ENCODE results near the gene SORBS1.
A peak's percentile ranks its signal among the peaks of the same experiment; 100 is the strongest.

Gene SORBS1

DNA sequence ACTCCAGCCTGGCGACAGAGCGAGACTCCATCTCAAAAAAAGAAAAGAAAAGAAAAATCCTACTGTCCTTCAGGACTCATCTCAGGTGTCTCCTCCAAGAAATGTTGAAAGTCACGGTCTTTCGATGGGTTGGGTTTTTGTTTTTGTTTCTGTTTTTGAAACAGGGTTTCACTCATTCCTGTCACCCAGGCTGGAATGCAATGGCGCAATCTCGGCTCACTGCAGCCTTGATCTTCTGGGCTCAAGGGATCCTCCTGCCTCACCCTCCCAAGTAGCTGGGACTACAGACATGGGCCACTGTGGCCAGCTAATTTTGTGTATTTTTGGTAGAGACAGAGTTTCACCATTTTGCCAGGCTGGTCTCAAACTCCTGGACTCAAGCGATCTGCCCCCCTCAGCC, 3.1 kb upstream of the SORBS1 start:
- DNase-seq, result no peak

DNA sequence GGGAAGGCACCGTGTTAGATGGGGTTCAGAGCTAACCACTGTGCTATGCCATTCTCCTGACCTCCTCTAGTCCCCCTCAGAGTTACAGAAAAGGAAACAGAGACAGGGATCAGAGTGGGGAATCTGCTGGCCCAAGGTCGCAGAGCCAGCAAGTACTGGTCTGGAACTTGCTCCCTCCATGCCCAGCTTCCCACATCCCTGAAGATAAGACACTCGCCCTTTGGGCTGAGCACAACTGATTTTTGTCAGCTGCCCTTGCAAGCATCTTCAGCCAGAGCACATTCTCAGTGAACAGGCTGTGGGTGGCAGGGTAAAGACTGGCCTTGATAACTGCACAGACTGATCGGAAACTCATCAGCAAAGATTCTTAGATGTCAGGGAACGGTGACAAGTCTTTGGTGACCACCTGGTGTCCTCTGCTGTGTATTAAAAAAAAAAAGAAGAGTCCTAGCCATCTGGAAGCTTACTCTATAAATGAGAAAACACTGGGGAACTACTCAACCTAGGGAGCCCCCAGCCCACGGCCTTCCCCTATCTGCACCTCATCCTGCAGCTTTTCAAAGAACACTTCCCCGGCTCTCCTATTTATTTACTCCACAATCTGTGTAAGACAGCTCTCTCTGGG, 1.3 kb upstream of the SORBS1 start:
- DNase-seq, result no peak

- no peak for DNase-seq
Observed at GRCh38 chr10:95561864-95562177, 650 bp upstream of the SORBS1 start.

GRCh38 chr10:95560278-95561176, 644 bp downstream of the SORBS1 start:
- DNase-seq, result peak; percentile 7

DNA sequence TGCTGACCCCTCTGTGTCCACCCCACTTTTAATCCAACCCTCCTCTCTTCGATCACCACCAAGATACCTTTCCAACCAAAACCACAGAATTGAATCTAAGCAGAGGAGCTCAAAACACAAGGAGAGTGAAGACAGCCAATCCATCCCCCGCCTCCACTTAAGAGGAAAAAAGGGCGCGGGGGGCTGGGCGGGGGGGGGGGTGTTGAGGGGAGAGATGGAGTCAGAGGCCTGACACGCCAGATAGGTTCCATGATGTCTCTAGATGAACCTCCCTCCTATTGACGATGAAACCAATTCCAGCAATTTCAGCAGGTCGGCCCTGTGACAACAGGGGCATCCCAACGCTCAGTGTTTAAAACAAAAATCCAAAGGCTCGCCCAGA, 1.3 kb downstream of the SORBS1 start:
- DNase-seq, result no peak

DNA sequence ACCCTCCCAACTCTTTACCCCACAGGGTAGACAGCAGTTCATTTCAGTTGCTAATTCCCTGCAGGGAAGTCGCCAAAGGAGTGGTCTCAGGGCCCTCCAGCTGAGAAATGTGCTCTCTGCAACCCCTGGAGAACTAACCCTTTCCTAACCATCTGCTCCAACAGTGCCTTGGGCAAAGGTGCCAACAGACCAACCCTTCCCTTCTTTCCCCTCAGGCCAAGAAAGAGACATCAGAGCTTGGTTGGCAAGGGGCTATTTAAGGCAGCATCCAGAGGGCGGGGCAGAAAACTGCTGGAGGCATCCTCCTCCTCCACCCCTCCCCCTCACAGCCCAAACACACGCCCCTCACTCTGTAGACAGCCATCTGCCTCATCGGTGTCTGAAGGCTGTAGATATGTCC, 1.7 kb downstream of the SORBS1 start:
- no peak for DNase-seq

- no peak for DNase-seq
Observed at GRCh38 chr10:95558593-95559320, 2.4 kb downstream of the SORBS1 start.

- no peak for DNase-seq
Observed at GRCh38 chr10:95556994-95557767, 4.0 kb downstream of the SORBS1 start.

DNA sequence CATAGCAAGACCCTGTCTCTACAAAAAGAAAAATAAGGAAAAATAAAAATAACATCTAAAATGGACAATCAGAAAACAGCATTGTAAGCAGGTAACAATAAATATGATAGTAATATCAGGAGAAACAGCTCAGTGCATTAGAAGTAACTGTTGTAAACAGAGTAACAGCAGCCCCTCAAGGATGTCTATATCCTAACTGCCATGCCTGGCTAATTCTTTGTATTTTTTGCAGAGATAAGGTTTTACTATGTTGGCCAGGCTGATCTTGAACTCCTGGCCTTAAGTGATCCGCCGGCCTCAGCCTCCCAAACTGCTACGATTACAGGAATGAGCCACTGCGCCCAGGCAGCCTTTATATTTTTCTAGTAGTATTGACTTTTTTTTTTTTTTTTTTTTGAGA, 7.5 kb downstream of the SORBS1 start:
- no peak for DNase-seq

GRCh38 chr10:95552679-95553342, 8.4 kb downstream of the SORBS1 start:
- no peak for DNase-seq

DNA sequence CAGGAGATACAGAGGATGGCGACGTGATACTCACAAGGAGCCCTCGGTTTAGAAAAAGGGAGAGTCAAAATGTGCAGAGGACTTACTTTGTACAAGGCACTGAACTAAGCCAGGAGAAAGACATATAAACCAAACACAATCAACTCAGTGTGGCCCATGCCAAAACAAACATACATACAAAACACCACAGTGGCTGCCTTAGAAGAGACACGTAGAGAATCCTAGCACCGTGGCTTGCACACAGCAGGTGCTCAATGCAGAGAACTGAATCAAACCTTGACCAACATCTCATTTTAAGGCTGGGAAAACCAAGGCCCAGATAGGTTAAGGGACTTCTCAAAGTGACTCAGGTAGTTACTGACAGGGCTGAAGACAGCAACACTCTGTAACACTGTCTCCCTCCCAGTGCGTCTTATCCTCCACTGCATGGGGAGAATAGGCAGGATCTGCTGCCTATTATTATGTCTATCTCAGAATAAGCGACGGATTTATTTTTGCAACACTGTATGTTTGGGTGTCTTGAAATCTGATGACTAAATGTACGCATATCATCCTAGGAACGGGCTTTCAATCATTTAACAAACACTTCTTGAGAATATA, 11.0 kb downstream of the SORBS1 start:
- DNase-seq, result no peak

GRCh38 chr10:95547791-95548435, 13.3 kb downstream of the SORBS1 start:
- no peak for DNase-seq

DNA sequence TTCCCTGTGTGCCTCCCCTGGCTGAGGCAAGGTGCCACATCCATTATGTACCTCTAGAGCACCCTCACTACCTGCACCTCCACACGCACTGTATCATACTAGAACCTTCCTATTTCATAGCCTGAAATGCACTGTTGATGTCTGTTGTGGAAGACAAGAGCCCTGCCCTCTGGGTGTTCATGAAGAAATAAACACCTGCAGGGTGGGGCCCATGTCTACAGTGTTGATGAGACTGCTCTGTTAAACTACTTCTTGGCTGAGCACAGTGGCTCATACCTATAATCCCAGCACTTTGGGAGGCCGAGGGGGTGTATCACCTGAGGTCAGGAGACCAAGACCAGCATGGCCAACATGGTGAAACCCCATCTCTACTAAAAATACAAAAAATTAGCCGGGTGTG, 14.0 kb downstream of the SORBS1 start:
- no peak for DNase-seq

DNA sequence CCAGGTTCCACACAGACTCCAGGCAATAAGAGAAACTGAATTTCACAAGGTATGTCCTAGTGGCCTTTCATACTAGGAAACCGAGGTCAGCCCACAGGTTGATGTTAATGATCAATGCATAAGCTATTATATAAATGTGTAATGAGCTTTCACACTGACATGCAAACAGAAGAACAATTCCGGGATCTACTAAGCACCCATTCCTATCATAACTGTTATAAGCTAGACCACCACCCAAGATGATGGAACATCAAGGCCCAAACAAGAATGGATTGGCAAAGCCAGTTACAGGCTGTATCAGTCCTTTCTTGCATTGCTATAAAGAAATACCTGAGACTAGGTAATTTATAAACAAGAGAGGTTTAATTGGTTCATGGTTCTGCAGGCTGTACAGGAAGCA, 15.2 kb downstream of the SORBS1 start:
- DNase-seq, result no peak

GRCh38 chr10:95544783-95545500, 16.2 kb downstream of the SORBS1 start:
- DNase-seq, result no peak

DNA sequence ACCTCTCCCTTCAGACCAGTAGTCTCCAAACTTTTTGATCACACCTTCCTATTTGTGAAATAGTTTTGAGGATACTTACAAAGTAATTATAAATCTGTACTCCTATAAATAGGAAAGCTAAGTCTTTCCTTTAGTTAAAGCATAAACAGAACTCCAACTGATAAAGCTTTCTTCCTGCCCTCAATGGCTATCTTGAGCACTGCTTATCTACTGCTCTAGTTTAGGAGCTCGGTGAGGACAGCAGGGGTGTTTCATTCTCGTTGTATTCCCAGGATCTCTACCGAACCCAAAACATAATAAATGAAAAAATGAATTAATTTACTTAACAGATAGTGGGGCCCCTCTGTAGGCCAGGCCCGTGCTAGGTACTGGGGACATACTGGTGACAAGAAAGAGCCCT, 17.7 kb downstream of the SORBS1 start:
- DNase-seq, result no peak

DNA sequence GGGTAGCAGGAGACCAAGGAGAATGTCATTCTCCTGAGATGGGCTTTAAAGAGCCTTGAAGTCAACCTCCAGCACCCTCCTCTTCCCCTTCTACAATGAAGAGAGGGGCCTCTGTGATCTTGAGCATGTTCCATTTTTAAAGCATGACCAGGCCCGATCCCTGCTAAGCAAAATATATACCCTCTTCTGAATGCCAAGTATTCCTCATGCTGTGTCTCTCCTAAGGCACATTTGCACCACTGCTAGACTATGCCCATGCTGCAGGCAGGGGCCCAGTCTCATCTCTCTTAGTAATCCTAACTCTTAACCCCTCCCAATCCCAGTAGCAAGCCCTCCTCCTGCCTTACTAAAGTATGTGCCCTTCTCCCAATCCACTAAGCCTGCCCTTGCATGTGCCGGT, 18.4 kb downstream of the SORBS1 start:
- no peak for DNase-seq

DNA sequence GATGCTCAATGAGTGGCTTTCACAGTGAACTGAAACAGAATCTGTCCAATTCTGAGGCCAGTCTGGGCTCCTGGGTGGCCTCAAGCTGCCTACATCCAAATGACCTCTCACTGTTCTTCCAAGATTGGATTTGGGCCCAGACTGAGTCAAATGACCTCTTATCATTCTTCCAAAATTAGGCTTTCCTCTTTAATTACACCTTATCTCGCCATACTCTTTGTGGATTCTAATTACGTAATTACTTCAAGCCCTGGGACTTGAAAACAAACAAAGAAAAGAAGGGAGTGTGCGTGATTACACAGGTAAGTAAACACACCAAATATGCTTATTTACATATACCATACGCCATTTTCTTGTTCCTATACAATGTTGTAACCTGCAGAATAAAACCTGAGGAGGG, 18.8 kb downstream of the SORBS1 start:
- DNase-seq, result no peak

DNA sequence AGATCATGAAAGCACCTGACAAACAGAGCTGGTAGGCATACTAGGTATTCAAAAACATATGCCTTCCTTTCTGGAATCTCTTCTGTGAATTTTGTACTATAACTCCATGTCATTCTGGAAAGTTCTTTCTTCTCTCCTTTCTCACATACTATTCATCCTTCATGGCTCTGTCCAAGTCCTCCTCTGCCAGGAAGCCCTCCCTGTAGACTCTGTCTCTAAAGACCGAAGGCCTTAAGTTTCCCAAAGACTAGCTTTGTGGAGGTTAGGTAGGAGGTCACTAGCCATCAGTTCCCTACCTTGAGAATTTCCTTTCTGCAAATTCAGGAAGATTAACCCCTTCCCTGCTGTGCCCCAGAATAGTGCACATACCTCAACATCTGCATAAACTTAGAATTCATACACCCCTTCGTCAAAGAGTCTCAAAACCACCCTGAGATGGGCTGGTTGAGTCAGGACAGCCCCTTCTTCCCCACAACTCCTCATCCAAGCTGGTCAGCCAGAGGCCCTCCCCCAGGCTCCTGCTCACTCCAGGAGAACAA, 20.6 kb downstream of the SORBS1 start:
- no peak for DNase-seq

- DNase-seq, result no peak
Observed at GRCh38 chr10:95539560-95540284, 21.4 kb downstream of the SORBS1 start.
